AG10803 (cell line): ENCODE data around the gene MARCHF6.
A peak's percentile ranks its signal among the peaks of the same experiment; 100 is the strongest.
"Not testable (repeated sequence)": the region's sequence is repeated elsewhere in the genome, so short reads cannot be mapped to it uniquely, and the experiment has no call there.

Experiments
- DNase-seq: peaks from one replicate; pipeline ENCODE4 v3.0.0; 2010; ENCODE audit warnings: low read depth
- H3K4me3 ChIP-seq: 2 replicates; pipeline ENCODE4 v1.5.1; 2011; ENCODE audit warnings: mild to moderate bottlenecking, low read length, control low read depth
- TF ChIP-seq, protein P1 (sequence below): conservative IDR thresholded peaks from 2 replicates; pipeline ENCODE4 v1.5.1; 2011; ENCODE audit warnings: mild to moderate bottlenecking, low read length, control low read depth, inconsistent platforms

Gene MARCHF6

DNA sequence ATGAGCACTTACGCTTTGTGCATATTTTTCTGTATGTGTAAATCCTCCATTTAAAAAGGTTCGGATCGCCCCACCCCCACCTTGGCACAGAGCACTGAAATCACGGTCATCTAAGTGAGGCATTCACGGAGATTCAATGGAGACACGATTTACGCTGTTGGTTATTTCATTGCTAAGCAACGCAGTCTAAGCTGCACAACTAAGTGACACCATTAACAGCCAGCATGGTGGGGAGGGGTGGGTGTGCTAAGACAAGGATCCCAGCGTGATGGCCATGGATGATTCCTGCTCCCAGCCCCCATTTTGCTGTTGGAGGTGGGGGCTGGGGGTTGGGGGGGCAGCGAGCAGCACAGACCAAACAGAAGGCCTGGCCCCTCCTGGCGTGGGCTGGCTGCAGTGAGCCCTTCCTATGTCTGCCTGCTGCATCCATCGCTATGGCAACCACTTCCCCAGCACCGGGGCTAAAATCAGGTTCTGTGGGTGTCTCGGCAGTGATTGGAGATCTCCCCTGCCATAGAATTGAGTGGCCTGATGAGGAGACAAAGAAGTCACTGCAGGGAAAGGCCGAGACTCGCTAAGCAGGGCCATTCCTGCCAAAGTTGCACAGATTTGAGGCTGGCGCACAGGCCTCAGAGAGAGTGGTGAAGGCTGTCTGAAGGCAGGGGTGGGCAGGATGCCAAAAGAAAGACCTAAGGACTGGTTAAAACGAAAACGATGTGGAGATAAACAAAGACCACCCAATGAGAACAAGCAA, 14.3 kb upstream of the MARCHF6 start:
- no peak overlapping the region for H3K4me3 ChIP-seq
- TF ChIP-seq, protein P1, sequence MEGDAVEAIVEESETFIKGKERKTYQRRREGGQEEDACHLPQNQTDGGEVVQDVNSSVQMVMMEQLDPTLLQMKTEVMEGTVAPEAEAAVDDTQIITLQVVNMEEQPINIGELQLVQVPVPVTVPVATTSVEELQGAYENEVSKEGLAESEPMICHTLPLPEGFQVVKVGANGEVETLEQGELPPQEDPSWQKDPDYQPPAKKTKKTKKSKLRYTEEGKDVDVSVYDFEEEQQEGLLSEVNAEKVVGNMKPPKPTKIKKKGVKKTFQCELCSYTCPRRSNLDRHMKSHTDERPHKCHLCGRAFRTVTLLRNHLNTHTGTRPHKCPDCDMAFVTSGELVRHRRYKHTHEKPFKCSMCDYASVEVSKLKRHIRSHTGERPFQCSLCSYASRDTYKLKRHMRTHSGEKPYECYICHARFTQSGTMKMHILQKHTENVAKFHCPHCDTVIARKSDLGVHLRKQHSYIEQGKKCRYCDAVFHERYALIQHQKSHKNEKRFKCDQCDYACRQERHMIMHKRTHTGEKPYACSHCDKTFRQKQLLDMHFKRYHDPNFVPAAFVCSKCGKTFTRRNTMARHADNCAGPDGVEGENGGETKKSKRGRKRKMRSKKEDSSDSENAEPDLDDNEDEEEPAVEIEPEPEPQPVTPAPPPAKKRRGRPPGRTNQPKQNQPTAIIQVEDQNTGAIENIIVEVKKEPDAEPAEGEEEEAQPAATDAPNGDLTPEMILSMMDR = no peak
- no peak for DNase-seq

DNA sequence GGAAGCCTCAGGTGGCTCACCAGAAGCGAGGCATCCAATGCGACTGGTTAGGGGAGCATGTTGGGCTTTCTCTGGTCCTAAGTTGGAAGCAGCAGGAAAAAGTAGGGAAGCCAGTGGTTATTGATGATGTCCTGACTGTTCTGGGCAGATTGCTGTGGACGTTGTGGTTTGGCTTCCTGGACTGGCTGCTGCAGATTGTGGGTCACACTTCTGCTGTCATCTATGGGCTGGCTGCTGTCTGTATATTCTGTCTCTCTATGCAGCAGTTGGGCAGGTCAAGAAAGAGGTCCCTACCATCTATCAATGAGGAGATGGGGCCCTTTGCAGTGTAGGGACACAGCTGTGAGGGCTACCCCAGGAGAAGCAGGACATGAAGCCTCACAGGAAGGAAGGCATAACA, 13.5 kb upstream of the MARCHF6 start:
- DNase-seq = no peak
- H3K4me3 ChIP-seq = no peak overlapping the region
- TF ChIP-seq, protein P1 = no peak

DNA sequence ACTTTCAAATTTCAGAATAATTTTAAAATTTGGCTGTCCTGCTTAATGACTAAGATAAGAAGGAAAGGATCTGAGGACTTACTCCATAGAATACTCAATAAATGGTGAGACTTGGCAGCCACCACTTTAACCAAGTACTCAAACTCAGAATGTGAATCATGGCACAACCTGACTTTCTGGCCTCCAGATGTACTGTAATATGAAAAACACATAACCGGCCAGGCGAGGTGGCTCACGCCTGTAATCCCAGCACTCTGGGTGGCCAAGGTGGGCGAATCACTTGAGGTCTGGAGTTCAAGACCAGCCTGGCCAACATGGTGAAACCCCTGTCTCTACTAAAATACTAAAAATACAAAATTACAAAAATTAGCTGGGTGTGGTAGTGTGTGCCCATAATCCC, 10.0 kb upstream of the MARCHF6 start:
- DNase-seq = peak; percentile 75
- H3K4me3 ChIP-seq = no peak overlapping the region
- TF ChIP-seq, protein P1 = no peak

DNA sequence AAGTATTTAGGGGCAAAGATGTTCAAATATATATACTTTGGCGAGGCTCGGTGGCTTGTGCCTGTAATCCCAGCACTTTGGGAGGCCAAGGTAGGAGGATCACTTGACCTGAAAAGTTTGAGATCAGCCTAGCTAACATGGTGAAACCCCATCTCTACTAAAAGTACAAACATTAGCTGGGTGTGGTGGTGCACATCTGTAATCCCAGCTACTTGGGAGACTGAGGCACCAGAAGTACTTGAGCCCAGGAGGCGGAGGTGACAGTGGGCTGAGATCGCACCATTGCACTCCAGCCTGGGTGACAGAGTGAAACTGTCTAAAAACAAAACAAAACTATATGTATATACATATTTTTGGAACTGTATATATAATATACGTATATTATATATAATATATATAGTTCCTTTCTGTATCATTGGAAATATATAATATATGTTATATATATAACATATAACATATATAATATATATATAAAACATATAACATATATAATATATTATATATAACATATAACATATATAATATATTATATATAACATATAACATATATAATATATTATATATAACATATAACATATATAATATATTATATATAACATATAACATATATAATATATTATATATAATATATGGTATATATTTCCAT, 8.9 kb upstream of the MARCHF6 start:
- H3K4me3 ChIP-seq, DNase-seq: not testable (repeated sequence)

DNA sequence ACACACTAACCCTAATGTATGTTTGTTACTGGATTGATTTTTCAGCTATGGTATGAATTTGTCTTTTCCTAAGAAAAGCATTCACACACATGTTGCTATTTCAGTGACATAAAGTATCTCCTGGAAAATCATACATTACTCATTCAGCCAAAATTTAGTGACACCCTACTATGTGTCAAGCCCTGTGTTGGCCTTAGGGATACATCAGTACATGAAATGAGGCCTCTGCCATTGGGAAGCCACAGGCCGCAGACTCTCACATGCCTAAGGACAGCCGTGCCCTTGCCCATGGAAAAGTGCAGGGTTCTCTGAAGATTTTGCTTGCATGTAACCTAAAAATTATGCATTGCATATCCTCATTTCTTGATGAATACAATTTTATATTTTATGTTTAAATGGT, 5.2 kb upstream of the MARCHF6 start:
- H3K4me3 ChIP-seq = no peak overlapping the region
- no peak for DNase-seq
- TF ChIP-seq, protein P1 = no peak

DNA sequence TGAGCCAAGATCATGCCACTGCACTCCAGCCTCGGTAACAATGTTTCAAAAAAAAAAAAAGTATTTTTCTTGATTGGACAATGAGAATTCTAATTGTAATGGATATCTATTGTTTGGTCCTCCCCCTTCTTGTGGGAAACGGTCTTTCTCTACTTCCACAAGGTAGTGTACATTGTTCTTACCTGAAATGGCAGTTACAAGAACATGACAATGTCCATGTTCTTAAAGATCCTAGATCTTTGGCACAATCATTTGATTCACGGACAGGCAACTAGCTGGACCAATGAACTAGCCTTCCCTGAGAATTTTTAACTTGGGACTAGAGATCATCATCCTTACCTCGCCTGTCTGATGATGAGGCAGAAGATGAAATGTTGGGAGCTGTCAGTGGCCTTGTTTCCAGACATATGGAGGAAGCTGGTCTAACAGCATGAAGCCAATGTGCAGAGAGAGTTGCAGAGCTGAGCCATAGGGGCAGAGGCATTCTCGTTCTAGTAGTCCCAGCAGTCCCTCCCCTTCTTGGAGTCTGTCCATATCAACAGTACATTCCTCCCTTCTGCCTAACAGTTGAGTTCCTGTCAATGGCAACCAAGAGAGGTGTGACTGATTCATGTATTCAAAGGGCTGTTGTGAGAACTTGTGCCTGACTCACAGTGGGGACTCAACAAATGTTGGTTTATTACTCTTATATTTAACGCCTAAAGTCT, 2.1 kb upstream of the MARCHF6 start:
- H3K4me3 ChIP-seq = no peak overlapping the region

DNA sequence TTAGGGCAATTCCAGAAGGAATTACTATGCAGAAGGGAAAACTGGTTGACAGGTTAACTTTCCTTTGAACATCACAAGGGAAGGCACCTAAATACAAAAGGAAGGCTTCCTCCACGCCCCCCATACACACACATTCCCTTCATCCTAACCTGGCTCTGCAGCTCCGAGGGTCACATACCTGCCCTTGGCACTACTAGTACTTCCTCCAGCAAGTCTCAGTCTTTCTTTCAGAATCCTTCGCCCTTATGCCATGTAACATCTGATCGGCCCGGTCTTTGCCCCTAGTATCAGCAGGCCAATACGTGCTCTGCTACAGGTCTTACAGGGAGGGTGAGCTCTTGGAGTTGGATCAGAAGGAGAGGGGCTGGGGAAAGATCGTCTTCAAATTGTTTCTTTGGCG, 1.6 kb upstream of the MARCHF6 start:
- no peak overlapping the region for H3K4me3 ChIP-seq
- DNase-seq = no peak
- TF ChIP-seq, protein P1 = no peak

More for the DNA sequence above, 2.1 kb upstream of the MARCHF6 start:
- TF ChIP-seq, protein P1 = no peak
- DNase-seq = peak; percentile 57
